ENCODE results near the gene NPEPPS. TPM values are rescaled to one million over a fixed set of nuclear protein-coding genes. Genes with fewer than 3 reads are reported as not detected.

The NPEPPS gene
- total and polyA plus RNA-seq, 12 donors = 37.9 to 187 (median 97.2) TPM

- Histone ChIP-seq H3K27ac (no peak overlapping the region), H3K4me3 (no peak overlapping the region), H3K36me3 (replicated peaks in 1 of 2) (no peaks in the 10 kb centered on the region), H3K27me3 (no peaks in the 10 kb centered on the region), H3K9me3 (replicated peaks in 1 of 3) (no peaks in the 10 kb centered on the region), H3K4me1 (replicated peaks in 1 of 2) (no peaks in the 10 kb centered on the region)
- no peak for DNase-seq
- intact Hi-C loops (cut with DNase I) = no loop called here
- TF ChIP-seq CTCF (IDR thresholded peaks at IDR 0.05) (no peak), POLR2A (IDR thresholded peaks at IDR 0.05) (no peak)
- WGBS, 4 donors = 89 to 100% (median 93%) methylated on average over 1 of the region's 1 CpG
Measured at GRCh38 chr17:47633996-47634395, 103.1 kb downstream of the NPEPPS start.

- H3K9me3 ChIP-seq (replicated peaks in 1 of 3) = no peaks in the 10 kb centered on the region
- no peak for TF ChIP-seq POLR2A (IDR thresholded peaks at IDR 0.05)
- TF ChIP-seq CTCF (IDR thresholded peaks at IDR 0.05) = no peak
- no peak overlapping the region for H3K27ac ChIP-seq
- intact Hi-C loops (cut with DNase I) = no loop called here
- 94 to 100% (median 98%) methylated on average over 1 to 3 of the region's 3 CpGs for WGBS, 4 donors
- no peaks in the 10 kb centered on the region for H3K4me1 ChIP-seq (replicated peaks in 1 of 2)
- DNase-seq = no peak
- H3K36me3 ChIP-seq (replicated peaks in 1 of 2) = no peaks in the 10 kb centered on the region
- no peak overlapping the region for H3K4me3 ChIP-seq
- no peaks in the 10 kb centered on the region for H3K27me3 ChIP-seq
Measured at GRCh38 chr17:47634870-47635269, 104.0 kb downstream of the NPEPPS start.

GRCh38 chr17:47635734-47636133 lies 104.8 kb downstream of the NPEPPS start:
- DNase-seq = no peak
- Histone ChIP-seq H3K9me3 (replicated peaks in 1 of 3) (no peaks in the 10 kb centered on the region), H3K27me3 (no peaks in the 10 kb centered on the region), H3K36me3 (replicated peaks in 1 of 2) (no peaks in the 10 kb centered on the region), H3K4me1 (replicated peaks in 1 of 2) (no peaks in the 10 kb centered on the region), H3K27ac (no peak overlapping the region), H3K4me3 (no peak overlapping the region)
- 78 to 95% (median 94%) methylated on average over 3 of the region's 3 CpGs for WGBS, 4 donors
- intact Hi-C loops (cut with DNase I) = no loop called here
- no peak for TF ChIP-seq CTCF (IDR thresholded peaks at IDR 0.05)

GRCh38 chr17:47636273-47637030 lies 105.5 kb downstream of the NPEPPS start:
- intact Hi-C loops (cut with DNase I) = no loop called here
- Histone ChIP-seq H3K27me3 (no peaks in the 10 kb centered on the region), H3K4me1 (replicated peaks in 1 of 2) (no peaks in the 10 kb centered on the region), H3K36me3 (replicated peaks in 1 of 2) (no peaks in the 10 kb centered on the region), H3K9me3 (replicated peaks in 1 of 3) (no peaks in the 10 kb centered on the region), H3K27ac (no peak overlapping the region), H3K4me3 (no peak overlapping the region)
- DNase-seq = no peak
- WGBS, 4 donors = 70 to 85% (median 75%) methylated on average over 2 of the region's 2 CpGs
- TF ChIP-seq POLR2A (IDR thresholded peaks at IDR 0.05) (no peak), CTCF (IDR thresholded peaks at IDR 0.05) (no peak)
